Measurements from ENCODE around the gene DIDO1.
"Not testable (repeated sequence)": the region's sequence is repeated elsewhere in the genome, so short reads cannot be mapped to it uniquely, and the experiment has no call there.

Gene DIDO1

GRCh38 chr20:62929051-62929538 is 2.8 kb upstream of the DIDO1 start:
- peak in 1 of 2 donors; percentile 35 for DNase-seq (ENCODE audit: low read depth in 2 of 2)

- DNase-seq (ENCODE audit: low read depth in 2 of 2): no peak
Measured at GRCh38 chr20:62928246-62928939, 2.1 kb upstream of the DIDO1 start.

- no peak for DNase-seq (ENCODE audit: low read depth in 2 of 2)
Measured at GRCh38 chr20:62927128-62927705, 912 bp upstream of the DIDO1 start.

- DNase-seq (ENCODE audit: low read depth in 2 of 2): peak in 1 of 2 donors; percentile 16
Measured at GRCh38 chr20:62925420-62926228, 681 bp downstream of the DIDO1 start.

GRCh38 chr20:62925076-62925419 is 1.3 kb downstream of the DIDO1 start:
- DNase-seq (ENCODE audit: low read depth in 2 of 2): no peak

GRCh38 chr20:62924442-62925075 is 1.7 kb downstream of the DIDO1 start:
- no peak for DNase-seq (ENCODE audit: low read depth in 2 of 2)

- DNase-seq (ENCODE audit: low read depth in 2 of 2): no peak
Measured at GRCh38 chr20:62923669-62924441, 2.5 kb downstream of the DIDO1 start.

- not testable (repeated sequence) for DNase-seq (ENCODE audit: low read depth in 2 of 2)
Measured at GRCh38 chr20:62923059-62923668, 3.1 kb downstream of the DIDO1 start.

- DNase-seq (ENCODE audit: low read depth in 2 of 2): peak in 1 of 2 donors; percentile 34
Measured at GRCh38 chr20:62922451-62922921, 3.8 kb downstream of the DIDO1 start.

- peak; percentile 31 to 45 for DNase-seq (ENCODE audit: low read depth in 2 of 2)
Measured at GRCh38 chr20:62921119-62921687, 5.1 kb downstream of the DIDO1 start.

GRCh38 chr20:62920039-62920645 is 6.2 kb downstream of the DIDO1 start:
- no peak for DNase-seq (ENCODE audit: low read depth in 2 of 2)

- DNase-seq (ENCODE audit: low read depth in 2 of 2): peak in 1 of 2 donors; percentile 23
Measured at GRCh38 chr20:62918831-62919230, 7.5 kb downstream of the DIDO1 start.

- no peak for DNase-seq (ENCODE audit: low read depth in 2 of 2)
Measured at GRCh38 chr20:62918147-62918546, 8.2 kb downstream of the DIDO1 start.

GRCh38 chr20:62917720-62918119 is 8.6 kb downstream of the DIDO1 start:
- no peak for DNase-seq (ENCODE audit: low read depth in 2 of 2)

GRCh38 chr20:62916703-62917476 is 9.4 kb downstream of the DIDO1 start:
- DNase-seq (ENCODE audit: low read depth in 2 of 2): no peak

- DNase-seq (ENCODE audit: low read depth in 2 of 2): no peak
Measured at GRCh38 chr20:62914970-62915457, 11.3 kb downstream of the DIDO1 start.

- DNase-seq (ENCODE audit: low read depth in 2 of 2): no peak
Measured at GRCh38 chr20:62914436-62914835, 11.9 kb downstream of the DIDO1 start.

GRCh38 chr20:62913043-62913630 is 13.2 kb downstream of the DIDO1 start:
- no peak for DNase-seq (ENCODE audit: low read depth in 2 of 2)

All from stimulated activated CD8-positive, alpha-beta memory T cell treated with anti-CD3 and anti-CD28 coated beads, Interleukin-2, amount 100 ng/mL, for 1 hour (primary cell).